Small intestine (tissue), 7 donors: ENCODE measurements around the gene NECTIN4. TPM values are rescaled to one million over a fixed set of nuclear protein-coding genes. Genes with fewer than 3 reads are reported as not detected.

Experiments
- DNase-seq, 2 donors: peaks; one replicate each; pipeline versions ENCODE4 v3.0.0 to v3.0.0-alpha.2; 2013
- FAIRE-seq: peaks from 2 replicates; lab custom pipeline; 2012; peaks lifted over from hg19 to GRCh38; lab: Jason Lieb, UNC
- H3K27ac ChIP-seq, 3 donors: one replicate each; pipeline ENCODE4 v1.5.1; 2013; ENCODE audit warnings: low read length in 2 of 3, mild to moderate bottlenecking in 2 of 3, control low read depth in 1 of 3, inconsistent platforms in 1 of 3, low read depth in 1 of 3, moderate library complexity in 1 of 3
- H3K27me3 ChIP-seq, 3 donors: one replicate each; pipeline ENCODE4 v1.6.1; 2013; ENCODE audit warnings: low read length in 3 of 3, inconsistent platforms in 1 of 3; ENCODE audit not compliant: control insufficient read depth in 3 of 3, insufficient read depth in 3 of 3
- H3K36me3 ChIP-seq, 3 donors: one replicate each; pipeline ENCODE4 v1.6.1; 2013; ENCODE audit warnings: low read length in 3 of 3, inconsistent platforms in 1 of 3, low read depth in 1 of 3, mild to moderate bottlenecking in 1 of 3, moderate library complexity in 1 of 3; ENCODE audit not compliant: control insufficient read depth in 3 of 3, insufficient read depth in 2 of 3
- H3K4me1 ChIP-seq, 3 donors: one replicate each; pipeline ENCODE4 v1.6.1; 2013; ENCODE audit warnings: low read length in 2 of 3, inconsistent platforms in 1 of 3, low read depth in 1 of 3, mild to moderate bottlenecking in 1 of 3, moderate library complexity in 1 of 3; ENCODE audit not compliant: control insufficient read depth in 3 of 3, insufficient read depth in 2 of 3
- H3K4me3 ChIP-seq, 3 donors: one replicate each; pipeline ENCODE4 v1.5.1; 2013; ENCODE audit warnings: low read length in 3 of 3, control low read depth in 1 of 3, inconsistent platforms in 1 of 3, low read depth in 1 of 3, mild to moderate bottlenecking in 1 of 3, moderate library complexity in 1 of 3
- H3K9me3 ChIP-seq, 2 donors: one replicate each; pipeline ENCODE4 v1.6.1; 2013; ENCODE audit warnings: low read depth in 1 of 2, low read length in 1 of 2; ENCODE audit not compliant: control insufficient read depth in 2 of 2, insufficient read depth in 1 of 2
- WGBS, 3 donors: extraction: QIAGEN DNeasy Blood & Tissue Kit; methylation state at CpG; one replicate each; pipeline ENCODE4 v1.1.7; 2013; 5-methylcytosine and 5-hydroxymethylcytosine counted together
- polyA plus RNA-seq, 4 donors: library from polyadenylated mRNA; stranded (reverse) in 3 of 4; unstranded in 1 of 4; fragments of 200-250 nt in 3 of 4; fragments of 120-200 nt in 1 of 4; gene quantifications; one replicate each; pipeline versions ENCODE4 v1.2.1 to v1.2.3, GENCODE V29; 2013
- donor health status: healthy with polysubstance abuse.
- donor health status: control.
- donor health status: control.
- donor health status: Bipolar disorder and iron deficiency.
- donor health status: healthy.

NECTIN4 gene
- polyA plus RNA-seq, 4 donors: 0.22 to 1.0 (median 0.93) TPM; not detected in 1

DNA sequence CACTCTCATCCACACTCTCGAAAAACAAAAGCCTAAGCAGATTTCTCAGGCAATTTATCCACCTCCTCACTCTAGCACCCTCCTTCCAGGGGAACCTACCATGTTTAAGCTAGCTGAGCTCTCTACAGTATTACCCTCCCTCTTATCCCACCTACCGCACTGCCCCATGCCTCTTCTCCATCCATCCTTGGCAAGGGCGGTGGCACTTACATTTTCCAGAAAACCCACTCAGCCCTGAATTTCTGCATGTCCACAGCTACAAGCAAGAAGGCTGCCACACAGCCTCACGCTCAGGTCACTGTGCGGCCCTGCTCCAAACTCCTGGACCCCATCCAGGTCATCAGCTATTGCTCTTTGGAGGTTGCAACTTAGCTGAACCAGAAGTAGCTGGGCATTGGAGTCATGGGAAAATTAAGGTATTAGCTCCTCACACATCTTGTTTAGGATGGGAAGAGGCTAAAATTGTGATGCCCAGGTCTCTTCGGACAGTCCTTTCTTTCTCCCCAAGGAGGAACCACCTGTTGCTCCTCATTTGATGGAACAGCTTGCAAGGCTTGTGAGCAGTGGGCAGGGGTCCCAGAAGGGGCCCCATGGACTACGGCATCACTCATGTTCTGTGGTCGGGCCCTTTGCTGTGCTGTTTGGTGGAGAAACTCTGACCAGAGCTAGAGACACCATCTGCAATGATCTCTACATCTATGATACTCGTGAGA is 9.9 kb upstream of the NECTIN4 start:
- Histone ChIP-seq H3K27ac (no peak overlapping the region), H3K4me3 (peak overlapping the region in 1 of 3 donors; percentile 71), H3K27me3 (no peaks in the 10 kb centered on the region), H3K4me1 (peaks cover 0 to 10% (median 0%) of the 10 kb centered on the region in 3 donors), H3K36me3 (peaks cover 8 to 21% (median 12%) of the 10 kb centered on the region in 3 donors), H3K9me3 (no peaks in the 10 kb centered on the region)
- WGBS, 3 donors: 75 to 81% (median 80%) methylated on average over 9 of the region's 9 CpGs
- DNase-seq (no peak), FAIRE-seq (no peak)

- H3K9me3 ChIP-seq: no peaks in the 10 kb centered on the region
- H3K27ac ChIP-seq: peak within 1 kb of the TSS; percentile 33 to 86 (median 38)
- peaks cover 8 to 21% (median 9%) of the 10 kb centered on the region in 3 donors for H3K36me3 ChIP-seq
- H3K4me3 ChIP-seq: peak within 1 kb of the TSS; percentile 55 to 71 (median 60)
- peaks cover 0 to 10% (median 0%) of the 10 kb centered on the region in 3 donors for H3K4me1 ChIP-seq
- DNase-seq: peak; percentile 87 to 96
- no peak for FAIRE-seq
- WGBS, 3 donors: 2 to 7% (median 6%) methylated on average over 61 to 71 of the region's 71 CpGs
- H3K27me3 ChIP-seq: peaks cover 0 to 4% (median 0%) of the 10 kb centered on the region in 3 donors
Measured at GRCh38 chr1:161098210-161099068, 9.1 kb upstream of the NECTIN4 start, which contains the start of gene KLHDC9. KLHDC9 (plus strand) TSS chr1:161098361; CDS start chr1:161098536, 175 bp downstream.

- Histone ChIP-seq H3K36me3 (peaks cover 4 to 14% (median 8%) of the 10 kb centered on the region in 3 donors), H3K27me3 (peaks cover 0 to 4% (median 0%) of the 10 kb centered on the region in 3 donors), H3K9me3 (no peaks in the 10 kb centered on the region), H3K4me3 (no peak overlapping the region), H3K4me1 (peaks cover 0 to 10% (median 0%) of the 10 kb centered on the region in 3 donors), H3K27ac (no peak overlapping the region)
- 49 to 73% (median 53%) methylated on average over 1 of the region's 1 CpG for WGBS, 3 donors
- DNase-seq (no peak), FAIRE-seq (no peak)
Measured at GRCh38 chr1:161096530-161096929, 7.2 kb upstream of the NECTIN4 start.

GRCh38 chr1:161096015-161096414 is 6.7 kb upstream of the NECTIN4 start:
- 91 to 98% (median 96%) methylated on average over 2 of the region's 2 CpGs for WGBS, 3 donors
- peaks cover 0 to 4% (median 0%) of the 10 kb centered on the region in 3 donors for H3K27me3 ChIP-seq
- no peak for FAIRE-seq
- peaks cover 3 to 9% (median 4%) of the 10 kb centered on the region in 3 donors for H3K36me3 ChIP-seq
- no peaks in the 10 kb centered on the region for H3K9me3 ChIP-seq
- no peak overlapping the region for H3K27ac ChIP-seq
- peaks cover 0 to 10% (median 0%) of the 10 kb centered on the region in 3 donors for H3K4me1 ChIP-seq
- DNase-seq: no peak
- H3K4me3 ChIP-seq: no peak overlapping the region

DNA sequence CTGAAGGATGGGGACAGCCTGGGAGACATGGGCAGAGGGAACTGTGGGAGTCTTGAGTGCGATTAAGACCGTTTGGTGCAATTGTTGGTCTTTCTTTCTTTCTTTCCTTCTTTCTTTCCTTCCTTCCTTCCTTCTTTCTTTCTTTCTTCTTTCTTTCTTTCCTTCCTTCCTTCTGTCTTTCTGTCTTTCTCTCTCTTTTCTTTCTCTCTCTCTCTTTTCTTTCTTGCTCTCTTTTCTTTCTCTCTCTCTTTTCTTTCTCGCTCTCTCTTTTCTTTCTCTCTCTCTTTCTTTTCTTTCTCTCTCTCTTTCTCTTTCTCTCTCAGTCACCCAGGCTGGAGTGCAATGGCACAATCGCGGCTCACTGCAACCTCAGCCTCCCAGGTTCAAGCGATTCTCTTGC is 5.9 kb upstream of the NECTIN4 start:
- FAIRE-seq (no peak), DNase-seq (no peak)
- Histone ChIP-seq H3K27ac (no peak overlapping the region), H3K27me3 (peaks cover 0 to 4% (median 0%) of the 10 kb centered on the region in 3 donors), H3K9me3 (no peaks in the 10 kb centered on the region), H3K4me1 (peaks cover 0 to 10% (median 0%) of the 10 kb centered on the region in 3 donors), H3K4me3 (no peak overlapping the region), H3K36me3 (peaks cover 0 to 6% (median 2%) of the 10 kb centered on the region in 3 donors)
- WGBS, 3 donors: 94 to 95% (median 94%) methylated on average over 6 of the region's 6 CpGs

DNA sequence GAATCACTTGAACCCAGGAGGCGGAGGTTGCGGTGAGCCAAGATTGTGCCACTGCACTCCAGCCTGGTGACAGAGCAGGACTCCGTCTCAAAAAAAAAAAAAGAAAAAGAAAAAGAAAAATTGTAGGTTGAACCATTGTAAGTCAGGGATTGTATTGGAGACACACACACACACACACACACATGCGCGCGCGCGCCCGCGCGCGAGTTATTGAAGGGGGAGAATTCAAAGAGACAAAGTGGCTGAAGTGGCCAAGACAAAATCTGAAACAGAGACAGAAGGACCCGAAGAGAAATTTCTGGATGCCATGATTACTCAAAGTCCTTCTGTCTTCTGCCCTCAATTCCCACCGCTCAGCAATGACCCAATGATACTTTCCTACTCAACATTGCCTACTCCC is 5.1 kb upstream of the NECTIN4 start:
- no peak for DNase-seq
- 94 to 99% (median 97%) methylated on average over 14 of the region's 14 CpGs for WGBS, 3 donors
- peaks cover 0 to 4% (median 0%) of the 10 kb centered on the region in 3 donors for H3K27me3 ChIP-seq
- H3K9me3 ChIP-seq: no peaks in the 10 kb centered on the region
- H3K36me3 ChIP-seq: peaks cover 0 to under 1% (median 0%) of the 10 kb centered on the region in 3 donors
- peaks cover 0 to 15% (median 0%) of the 10 kb centered on the region in 3 donors for H3K4me1 ChIP-seq
- no peak for FAIRE-seq
- H3K4me3 ChIP-seq: no peak overlapping the region
- no peak overlapping the region for H3K27ac ChIP-seq

DNA sequence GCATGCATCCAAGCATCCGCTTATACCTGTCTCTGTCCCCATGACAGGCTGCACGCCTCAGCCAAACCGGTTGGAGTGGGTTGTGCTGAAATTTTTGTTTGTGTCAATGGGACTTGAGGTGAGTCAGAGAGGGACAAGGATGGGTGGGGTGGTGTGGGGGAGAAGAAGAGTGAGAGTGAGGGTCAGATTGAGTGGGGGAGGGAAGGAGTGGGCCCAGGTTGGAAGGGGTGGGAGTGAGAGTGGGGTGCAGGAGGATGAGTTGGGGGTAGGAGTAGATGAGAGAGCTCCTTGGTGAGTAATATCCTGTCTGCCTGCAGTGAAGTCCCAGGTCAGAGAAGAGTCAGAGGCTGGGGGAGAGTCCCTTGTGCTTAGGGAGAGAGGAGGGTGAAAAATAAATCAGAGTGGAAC is 3.3 kb upstream of the NECTIN4 start:
- FAIRE-seq (no peak), DNase-seq (no peak)
- H3K4me3 ChIP-seq: no peak overlapping the region
- H3K4me1 ChIP-seq: peaks cover 0 to 16% (median 0%) of the 10 kb centered on the region in 3 donors
- no peaks in the 10 kb centered on the region for H3K36me3 ChIP-seq
- no peaks in the 10 kb centered on the region for H3K9me3 ChIP-seq
- WGBS, 3 donors: 74 to 82% (median 81%) methylated on average over 3 of the region's 3 CpGs
- peaks cover 0 to 4% (median 0%) of the 10 kb centered on the region in 3 donors for H3K27me3 ChIP-seq
- H3K27ac ChIP-seq: no peak overlapping the region
